NCI-H69 (cell line): ENCODE measurements around the gene SERPINA12.

Experiments used
- DNase-seq: peaks from one replicate; lab custom pipeline; 2025; lab: John Stamatoyannopoulos, UW

Gene SERPINA12, protein sequence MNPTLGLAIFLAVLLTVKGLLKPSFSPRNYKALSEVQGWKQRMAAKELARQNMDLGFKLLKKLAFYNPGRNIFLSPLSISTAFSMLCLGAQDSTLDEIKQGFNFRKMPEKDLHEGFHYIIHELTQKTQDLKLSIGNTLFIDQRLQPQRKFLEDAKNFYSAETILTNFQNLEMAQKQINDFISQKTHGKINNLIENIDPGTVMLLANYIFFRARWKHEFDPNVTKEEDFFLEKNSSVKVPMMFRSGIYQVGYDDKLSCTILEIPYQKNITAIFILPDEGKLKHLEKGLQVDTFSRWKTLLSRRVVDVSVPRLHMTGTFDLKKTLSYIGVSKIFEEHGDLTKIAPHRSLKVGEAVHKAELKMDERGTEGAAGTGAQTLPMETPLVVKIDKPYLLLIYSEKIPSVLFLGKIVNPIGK

DNA sequence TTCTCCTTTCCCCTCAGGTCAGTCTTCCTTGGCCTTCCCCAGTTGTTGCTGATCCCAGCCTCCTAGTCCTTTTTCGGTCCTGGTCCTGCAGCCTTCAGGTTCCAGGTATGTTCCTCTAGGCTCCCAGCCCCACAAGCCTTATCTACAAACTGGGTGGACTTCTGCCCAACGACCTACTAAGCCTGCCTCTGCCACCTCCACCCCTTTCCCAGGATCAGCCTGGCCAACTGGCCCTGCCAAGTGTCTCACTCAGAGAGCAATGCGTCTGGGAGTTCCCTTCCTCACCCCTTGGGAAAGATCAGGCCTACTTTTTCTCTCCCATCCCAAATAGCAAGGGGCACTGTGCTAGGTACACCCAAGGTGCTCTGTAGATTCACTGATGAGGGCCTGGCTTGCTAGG is at the start of gene SERPINA12:
Gene SERPINA12 (minus strand): TSS at position 114 of the 400 bp plus-strand sequence. CDS start 11,072 bp downstream, outside the sequence.
- no peak for DNase-seq

DNA sequence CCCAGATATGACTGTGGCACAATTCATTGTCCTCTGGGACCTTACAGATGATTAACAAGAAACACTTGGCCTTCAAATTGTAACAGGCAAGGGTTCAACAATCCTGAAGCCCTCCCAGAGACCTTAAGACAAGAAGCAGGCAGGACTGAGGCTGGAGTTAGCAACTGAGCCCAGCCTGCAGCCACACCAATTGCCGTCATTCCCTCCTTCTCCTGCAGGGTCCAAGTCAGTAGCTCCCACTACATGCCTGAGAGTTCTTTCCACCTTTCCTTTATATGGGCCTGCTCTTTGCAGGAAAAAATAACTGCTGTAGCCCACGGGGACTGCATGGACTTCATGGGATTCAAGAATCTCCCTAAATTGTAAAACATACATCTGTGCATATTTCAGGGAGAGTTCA is 49.6 kb upstream of the SERPINA12 start:
- no peak for DNase-seq

DNA sequence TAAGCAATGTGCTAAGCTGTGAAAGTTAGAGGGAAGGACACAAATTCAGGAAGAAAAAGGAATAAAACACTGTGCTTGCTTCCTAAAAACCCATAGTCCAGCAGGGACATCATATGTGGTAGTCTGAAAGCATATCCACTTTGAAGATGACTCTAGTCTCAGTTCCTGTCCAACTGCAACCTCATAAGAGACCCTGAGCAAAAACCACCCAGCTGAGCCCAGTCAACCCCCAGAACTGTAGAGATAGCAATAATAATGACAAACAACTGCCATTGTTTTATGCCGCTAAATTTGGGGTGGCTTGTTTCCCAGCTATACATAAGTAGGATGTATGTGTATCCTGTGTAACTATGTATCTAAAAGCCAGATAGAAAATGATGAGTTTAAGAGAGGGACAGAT is 48.1 kb upstream of the SERPINA12 start:
- no peak for DNase-seq

DNA sequence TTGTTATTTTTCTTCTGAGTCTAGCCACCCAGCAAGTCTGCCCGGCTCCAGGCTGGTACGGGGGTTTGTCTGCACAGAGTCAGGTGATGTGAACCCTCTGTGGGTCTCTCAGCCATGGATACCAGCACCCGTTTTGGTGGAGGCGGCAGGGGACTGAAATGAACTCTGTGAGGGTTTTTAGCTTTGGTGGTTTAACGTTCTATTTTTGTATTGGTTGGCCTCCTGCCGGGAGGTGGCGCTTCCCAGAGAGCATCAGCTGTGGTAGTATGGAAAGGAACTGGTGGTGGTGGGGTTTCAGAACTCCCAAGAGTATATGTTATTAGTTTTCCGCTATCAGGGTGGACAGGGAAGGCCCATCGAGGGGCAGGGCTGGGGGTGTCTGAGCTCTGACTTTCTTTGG is 46.7 kb upstream of the SERPINA12 start:
- DNase-seq = no peak

DNA sequence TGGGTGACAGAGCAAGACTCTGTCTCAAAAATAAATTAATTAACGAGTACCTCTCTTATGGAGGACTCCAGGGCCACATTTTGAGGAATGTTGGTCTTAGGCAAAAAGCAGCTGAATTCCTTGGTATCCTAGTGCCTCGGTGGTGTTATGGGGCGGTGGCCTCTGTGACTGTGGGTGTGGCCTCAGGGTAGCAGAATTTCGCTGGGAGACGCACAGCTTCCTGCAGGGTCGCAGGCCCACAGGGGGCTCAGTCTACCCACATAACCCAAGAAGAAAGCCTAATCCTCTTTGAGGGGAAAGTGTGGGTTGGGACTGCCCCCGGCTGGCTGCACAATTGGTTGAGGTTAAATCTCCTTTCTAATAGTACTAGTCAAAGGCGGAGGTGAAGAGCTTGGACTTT is 40.8 kb upstream of the SERPINA12 start:
- no peak for DNase-seq

DNA sequence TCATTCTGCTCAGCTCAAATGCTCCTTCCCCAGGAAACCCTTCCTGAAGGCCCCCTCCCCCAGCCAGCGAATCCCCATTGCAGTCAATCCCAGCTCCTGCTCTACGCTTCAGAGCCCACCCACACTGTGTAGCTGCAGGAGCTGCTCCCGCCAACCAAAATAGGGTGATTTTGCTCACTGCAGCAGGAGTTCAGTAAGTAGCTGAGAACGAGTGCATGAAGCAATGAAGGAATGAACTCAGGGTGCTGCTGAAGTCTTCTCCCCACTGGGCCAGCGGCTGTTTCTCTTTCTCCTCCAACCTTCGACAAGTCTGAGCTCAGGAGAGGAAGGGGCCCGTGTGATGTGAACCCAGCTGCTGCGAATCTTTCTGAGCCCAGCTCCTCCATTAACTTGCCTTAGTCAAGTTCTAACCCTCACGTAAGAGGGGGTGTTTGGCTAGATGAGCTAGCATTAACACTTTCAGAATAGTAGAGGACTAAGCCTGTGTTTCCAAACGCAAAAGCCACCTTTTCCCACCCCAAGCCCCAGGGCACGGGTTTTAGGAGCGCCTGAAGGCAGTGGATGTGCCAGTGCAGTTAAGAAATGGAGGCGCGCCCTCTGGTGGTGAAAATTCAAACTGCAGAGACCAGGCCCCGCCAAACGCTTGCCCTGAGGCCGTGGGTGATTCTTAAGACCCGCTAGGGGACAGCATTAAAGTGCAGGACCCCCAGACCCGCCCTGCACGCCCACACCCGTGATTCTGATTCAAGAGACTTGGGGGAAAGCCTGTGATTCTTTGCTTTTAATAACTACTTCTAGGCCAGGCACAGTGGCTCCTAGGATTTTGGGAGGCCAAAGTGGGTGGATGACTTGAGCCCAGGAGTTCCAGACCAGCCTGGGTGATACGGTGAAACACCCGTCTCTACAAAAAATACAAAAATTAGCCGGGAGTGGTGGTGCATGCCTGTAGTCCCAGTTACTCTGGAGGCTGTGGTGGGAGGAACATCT is 40.0 kb upstream of the SERPINA12 start:
- peak; percentile 51 for DNase-seq

DNA sequence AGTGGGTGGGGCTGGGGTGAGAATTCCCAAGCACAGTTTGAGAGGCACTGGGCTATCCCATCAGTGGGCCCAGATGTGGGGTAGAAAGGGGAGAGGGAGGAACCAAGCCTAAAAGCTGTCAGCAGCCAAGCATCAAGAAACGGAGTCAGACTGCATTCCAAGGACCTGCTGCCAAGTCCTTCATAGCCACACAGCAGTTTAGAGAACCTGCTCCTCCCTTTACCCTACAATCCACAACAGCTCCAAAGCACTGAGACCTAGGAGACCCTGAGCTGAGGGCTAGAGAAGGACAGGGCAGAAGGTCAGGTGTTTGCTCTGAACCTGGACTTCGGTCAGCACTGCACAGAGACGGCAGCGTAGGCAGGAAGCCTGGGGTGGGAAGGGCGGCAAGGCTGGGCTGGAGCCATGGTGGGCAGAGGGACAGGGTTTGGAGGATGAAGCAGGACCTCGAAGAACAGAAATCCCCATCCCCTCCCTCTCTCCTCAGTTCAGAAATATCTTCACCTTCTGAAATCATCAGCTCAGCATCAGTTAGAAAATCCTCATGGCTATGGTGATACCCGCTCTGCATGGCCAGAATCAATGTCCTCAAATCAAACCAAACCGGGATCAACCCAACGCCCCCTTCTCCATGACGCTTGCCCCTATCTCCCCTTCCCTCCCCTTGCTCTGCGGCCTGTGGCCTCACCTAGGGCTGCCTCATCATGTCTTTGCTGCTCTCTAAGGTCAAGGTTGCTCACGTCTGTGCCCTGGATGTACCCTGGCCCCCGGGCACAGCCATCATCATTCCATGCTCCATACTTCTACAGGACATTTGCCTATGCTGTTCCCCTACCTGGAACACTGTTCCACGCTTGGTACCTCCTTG is 39.1 kb upstream of the SERPINA12 start:
- no peak for DNase-seq

DNA sequence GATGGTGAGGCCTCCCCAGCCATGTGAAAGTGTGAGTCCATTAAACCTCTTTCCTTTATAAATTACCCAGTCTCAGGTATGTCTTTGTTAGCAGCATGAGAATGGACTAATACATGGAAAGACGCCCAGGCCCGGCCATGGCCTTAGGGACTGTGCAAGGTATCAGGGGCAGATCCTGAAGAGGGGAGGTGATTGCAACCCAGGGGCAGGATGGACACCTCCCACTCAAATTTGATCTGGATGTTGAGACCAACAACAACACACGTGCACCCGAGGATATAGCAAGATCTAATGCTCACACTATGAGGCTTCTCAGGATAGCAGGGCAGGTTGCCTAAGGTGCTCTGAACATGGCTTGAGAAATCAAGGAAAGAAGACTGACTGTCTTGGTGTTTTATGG is 38.5 kb upstream of the SERPINA12 start:
- no peak for DNase-seq

DNA sequence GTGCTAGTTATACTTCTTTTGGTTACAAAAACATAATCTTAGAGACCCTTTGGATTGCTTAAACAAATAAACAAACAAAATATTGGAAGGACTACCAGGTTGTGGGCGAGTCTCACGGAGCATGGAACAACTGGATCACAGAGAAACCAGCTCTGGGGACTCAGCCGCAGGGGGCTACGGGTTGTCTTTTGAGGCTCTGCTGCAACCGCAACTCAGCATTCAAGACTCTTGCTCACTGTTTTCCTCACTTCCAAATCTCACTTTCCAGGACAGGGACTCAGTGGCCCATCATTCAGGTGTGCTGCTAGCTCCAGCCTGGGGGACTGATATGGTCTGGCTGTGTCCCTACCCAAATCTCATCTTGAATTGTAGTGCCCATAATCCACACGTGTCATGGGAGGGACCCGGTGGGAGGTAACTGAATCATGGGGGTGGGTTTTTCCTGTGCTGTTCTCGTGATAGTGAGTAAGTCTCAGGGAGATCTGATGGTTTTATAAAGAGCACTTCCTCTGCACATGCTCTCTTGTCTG is 37.9 kb upstream of the SERPINA12 start:
- DNase-seq = no peak

DNA sequence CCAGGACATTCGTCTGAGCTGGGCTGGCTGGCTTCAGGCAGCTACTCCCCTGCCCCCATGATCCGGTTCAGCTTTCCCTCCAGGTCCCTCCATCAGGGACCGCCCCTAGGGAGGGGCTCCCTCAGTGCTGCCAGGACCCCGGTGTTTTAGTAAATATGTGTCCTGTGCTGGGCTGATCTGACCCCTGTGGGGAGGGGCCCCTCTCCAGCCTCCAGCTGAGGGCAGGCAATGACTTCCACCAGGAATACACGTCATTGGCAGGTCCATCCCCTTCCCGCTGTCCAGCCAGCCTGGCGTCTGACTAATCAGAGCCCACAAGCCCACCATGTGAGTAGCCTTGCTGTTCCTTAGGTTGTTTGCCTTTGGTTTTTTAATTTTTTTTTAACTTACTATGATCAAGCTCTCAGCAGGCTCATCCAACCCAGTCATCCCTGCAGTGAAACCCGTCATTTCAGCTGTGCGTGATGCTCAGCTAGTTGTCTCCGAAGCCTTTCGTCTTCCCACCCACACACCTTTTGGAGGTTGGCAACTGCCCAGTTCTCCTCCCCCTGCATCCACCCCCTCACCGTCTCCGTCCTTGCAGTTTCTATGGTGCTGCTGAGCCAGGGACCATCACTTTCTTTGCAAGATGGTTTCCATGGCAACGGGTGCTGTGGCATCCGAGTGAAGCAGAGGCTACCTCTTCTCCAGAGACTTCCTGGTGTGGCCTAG is 36.0 kb upstream of the SERPINA12 start:
- peak; percentile 15 for DNase-seq

DNA sequence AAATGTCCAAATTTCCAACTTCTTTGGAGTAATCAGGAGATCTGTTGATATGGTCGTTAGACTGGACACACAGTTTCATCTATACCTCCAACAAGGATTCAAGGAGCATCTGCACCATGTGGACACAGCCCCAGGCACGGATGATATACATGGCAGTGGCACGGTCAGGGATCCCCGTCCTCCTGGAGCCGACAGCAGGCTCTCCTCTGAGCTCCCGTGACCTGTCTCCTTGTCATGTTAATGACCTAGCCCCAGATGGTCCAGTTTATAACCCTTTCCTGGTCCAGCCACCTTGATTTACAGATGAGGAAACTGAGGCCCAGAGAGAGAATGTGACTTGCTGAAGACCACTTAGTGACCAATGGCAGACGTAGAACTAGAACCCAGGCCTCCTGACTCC is 35.5 kb upstream of the SERPINA12 start:
- DNase-seq = no peak

DNA sequence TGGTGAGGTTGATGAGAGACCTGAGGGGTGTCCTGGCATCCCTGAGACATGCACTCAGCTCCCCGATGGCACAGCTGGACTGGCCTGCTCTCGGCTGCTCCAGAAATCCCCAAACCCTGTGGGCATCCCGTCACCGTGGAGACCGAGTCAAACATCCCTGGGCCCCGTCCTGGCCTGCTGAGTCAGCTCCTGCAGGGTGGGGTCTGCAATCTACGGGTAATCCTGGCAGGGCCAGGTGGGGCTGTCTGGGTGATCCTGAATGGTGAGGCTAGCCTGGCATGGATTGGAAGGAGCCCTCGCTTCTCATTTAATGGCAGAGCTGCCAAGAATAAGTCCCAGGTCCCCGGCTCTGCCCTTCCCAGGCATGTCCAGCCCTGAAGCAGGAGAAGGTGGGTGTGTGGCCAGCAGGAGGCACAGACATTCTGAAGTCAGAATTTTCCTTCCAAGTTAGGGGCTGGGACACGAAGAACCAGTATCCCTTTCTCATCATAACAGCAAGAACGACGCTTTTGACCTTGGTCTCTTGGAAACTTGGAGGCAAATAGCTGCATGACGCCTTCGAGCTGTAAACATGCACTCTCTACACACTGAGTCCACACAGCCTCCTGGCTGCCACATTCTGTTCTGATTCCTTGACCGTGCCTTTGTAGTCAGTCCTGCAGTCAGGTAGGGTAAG is 34.3 kb upstream of the SERPINA12 start:
- no peak for DNase-seq

DNA sequence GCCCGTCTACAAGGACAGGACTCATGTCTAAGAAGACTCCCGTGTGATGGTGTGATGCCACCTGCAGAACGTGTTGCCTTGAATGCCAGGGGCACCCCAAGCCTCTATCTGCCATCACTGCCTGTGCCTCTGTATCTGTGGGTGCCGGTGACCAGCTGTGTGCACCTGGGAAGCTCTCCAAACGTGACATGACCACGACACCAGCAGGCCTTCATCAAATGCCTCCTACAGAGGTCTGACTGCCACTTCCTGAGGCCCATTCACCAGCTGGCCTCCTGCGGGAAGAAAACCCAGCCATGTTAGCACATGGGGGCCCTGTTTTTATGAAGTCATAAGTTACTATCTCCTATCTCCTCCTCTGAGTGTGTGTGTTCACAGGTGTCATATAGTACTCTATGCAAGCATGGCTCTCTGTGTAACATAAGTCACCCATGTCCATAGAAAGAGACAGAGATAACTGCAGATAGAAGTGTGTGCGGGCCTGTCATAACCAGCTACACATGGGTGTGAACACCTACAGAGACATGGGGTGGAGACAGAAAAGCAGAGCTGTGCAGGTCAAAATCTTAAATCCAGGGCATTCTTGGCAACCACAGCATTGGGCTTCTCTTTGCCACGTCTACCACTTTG is 33.7 kb upstream of the SERPINA12 start:
- no peak for DNase-seq

DNA sequence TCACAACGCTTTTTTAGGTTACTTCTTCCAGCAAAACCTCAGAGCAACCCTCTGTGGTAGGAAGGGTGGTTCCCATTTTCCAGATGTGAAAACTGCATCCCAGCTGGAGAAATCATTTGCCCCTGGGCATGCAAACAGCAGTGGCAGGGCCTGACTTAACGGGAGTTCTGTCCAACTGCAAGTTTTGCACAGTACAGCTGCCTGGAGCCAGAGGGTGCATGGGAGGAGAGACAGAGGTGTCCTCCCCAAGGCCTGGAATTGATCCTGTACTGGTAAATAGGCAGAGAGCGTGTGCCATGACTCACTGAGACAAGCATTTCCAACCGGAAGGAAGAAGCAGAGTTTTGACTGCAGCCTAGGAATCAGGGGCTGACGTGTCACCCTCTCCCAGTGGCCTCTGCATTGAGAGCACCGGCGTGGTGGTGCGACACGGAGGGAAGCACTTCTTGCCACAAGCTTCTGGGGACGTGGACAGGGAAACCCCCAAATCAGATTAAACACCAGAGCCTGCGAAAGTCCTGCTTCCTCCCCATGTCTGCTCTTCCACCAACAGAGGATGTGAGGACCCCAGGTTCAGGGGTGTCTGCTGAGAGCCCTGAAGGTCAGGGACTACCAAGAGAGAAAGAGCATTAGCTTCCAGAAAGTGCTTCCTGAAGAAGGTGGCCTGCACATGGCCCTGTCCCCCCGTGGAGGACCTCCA is 33.0 kb upstream of the SERPINA12 start:
- no peak for DNase-seq

DNA sequence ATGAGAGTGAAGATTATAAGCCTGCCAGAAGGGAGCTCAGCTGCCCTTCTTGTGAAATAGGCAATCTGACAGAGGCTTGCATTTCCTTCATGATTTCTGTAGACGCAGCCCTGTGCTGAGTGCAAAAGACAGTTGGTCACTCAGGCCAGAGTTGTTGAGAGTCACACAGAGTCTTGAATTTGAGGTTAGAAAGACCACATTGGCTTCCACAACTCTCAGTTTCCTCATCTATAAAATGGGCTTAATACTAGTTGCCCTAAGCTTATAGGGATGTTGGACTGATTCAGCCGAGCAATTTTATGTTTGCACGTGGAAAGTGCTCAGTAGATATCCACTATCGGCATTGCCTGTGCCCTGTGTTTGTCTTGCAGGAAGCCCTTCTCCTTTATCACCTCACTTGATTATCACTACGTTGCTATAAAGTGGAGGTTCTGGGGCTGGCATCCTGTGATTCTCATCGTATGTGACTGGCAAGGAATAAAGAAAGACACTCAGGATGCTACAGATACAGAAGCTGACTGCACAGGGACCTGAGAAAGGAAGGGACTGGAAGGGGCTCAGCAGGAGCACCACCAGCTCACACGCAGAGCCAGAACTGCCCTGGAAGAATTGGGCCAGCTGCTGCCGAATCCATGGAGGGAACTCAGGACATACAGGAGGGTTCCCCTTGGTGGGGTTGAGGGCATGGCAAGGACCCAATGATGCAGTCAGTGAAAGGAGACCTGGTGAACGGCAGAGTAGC is 32.1 kb upstream of the SERPINA12 start:
- no peak for DNase-seq

DNA sequence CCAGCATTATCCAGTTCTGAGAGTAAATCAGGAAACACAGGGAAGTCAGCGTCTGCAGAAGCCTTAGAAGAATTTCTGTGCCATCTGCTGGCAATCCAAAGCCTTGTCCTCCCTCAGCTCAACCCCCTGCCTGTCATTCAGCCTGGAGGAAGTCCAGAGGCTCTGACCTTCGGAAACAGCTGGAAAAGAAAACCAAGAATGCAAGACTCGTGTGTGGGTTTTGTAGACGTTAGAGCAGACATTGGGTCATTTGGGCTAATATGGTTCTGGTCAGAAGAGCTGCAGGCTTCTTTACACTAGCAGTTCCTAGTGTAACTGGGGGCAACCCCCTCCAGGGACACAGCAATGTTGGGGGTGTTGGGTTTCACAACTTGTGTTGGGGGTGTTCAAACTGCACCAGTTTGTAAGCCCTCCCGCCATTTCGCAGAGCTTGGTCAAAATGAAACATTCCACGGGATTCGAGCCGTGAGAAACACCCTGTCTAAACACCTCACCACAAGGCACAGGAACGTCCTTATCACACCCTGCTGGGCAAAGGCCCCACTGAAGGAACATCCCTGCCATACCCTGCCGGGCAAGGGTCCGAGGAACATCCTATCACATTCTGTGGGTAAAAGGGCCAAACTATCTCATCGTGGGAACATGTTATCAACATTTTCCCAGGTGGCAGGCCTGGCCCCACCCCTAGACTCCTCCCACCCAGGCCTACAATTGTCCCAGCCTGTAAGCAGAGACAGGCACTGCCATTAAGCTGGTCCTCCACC is 30.9 kb upstream of the SERPINA12 start:
- DNase-seq = no peak

DNA sequence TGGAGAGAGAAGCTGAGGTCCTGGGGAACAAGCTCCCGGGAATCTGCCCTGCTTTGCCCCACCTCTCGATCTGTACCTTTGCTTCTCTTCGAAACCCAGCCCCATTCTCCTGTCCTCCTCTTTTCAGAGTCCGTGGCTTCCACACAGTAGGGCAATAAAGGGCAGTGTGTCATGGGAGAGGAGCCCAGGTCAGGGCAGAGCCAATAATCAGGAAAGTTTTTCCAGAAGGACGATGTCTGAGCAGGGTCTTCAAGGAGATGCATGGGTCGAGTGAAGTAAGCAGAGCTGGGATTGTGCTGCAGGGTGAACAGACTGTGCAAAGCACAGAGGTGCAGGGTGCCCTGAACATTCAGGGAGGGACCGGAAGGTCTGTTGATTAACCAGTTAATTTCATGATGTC is 29.9 kb upstream of the SERPINA12 start:
- DNase-seq = no peak
